H1 (cell line): Measurements from ENCODE around the gene ATE1. TPM values are rescaled to one million over a fixed set of nuclear protein-coding genes. Genes with fewer than 3 reads are reported as not detected.

Source experiments
- CTCF ChIA-PET: fragments of 300-600 bp; sonication (Branson Sonifier 250); formaldehyde crosslinking; loops from one replicate; lab custom pipeline; 2021; ENCODE audit not compliant: partially characterized antibody; lab: Charles Lee
- POLR2A ChIA-PET: fragments of 300-600 bp; sonication (Branson Sonifier 250); formaldehyde crosslinking; loops from one replicate; lab custom pipeline; 2021; ENCODE audit warnings: inconsistent platforms; ENCODE audit not compliant: partially characterized antibody; lab: Charles Lee
- DNase-seq, 2 experiments: peaks; one replicate each; pipeline versions ENCODE4 v3.0.0 to v3.0.0-alpha.2; 2010 to 2022; ENCODE audit warnings: low spot score in 2 of 2, low read depth in 1 of 2, mixed read lengths in 1 of 2
- FAIRE-seq: peaks from 2 replicates; lab custom pipeline; 2011; peaks lifted over from hg19 to GRCh38; lab: Jason Lieb, UNC
- H2AFZ ChIP-seq: 2 replicates; pipeline ENCODE4 v1.8.1; 2012; ENCODE audit warnings: low read length, inconsistent platforms
- H2AK5ac ChIP-seq: 2 replicates; pipeline ENCODE4 v1.6.1; 2013; ENCODE audit warnings: low read depth, low read length
- H2BK120ac ChIP-seq: replicated peaks from 2 replicates; pipeline ENCODE3; 2013; ENCODE audit warnings: low read depth, low read length, inconsistent platforms
- H2BK12ac ChIP-seq: 2 replicates; pipeline ENCODE4 v1.6.1; 2013; ENCODE audit warnings: low read depth, low read length
- H2BK15ac ChIP-seq: 2 replicates; pipeline ENCODE4 v1.6.1; 2013; ENCODE audit warnings: low read length
- H2BK20ac ChIP-seq: 2 replicates; pipeline ENCODE4 v1.6.1; 2013; ENCODE audit warnings: low read length
- H2BK5ac ChIP-seq: 2 replicates; pipeline ENCODE4 v1.6.1; 2013; ENCODE audit warnings: low read depth, low read length
- H3K14ac ChIP-seq: 2 replicates; pipeline ENCODE4 v1.6.1; 2013; ENCODE audit warnings: inconsistent platforms; ENCODE audit not compliant: insufficient read length
- H3K18ac ChIP-seq: 2 replicates; pipeline ENCODE4 v1.6.1; 2013; ENCODE audit warnings: low read length; ENCODE audit errors: extremely low read depth
- H3K23ac ChIP-seq: 2 replicates; pipeline ENCODE4 v1.6.1; 2013; ENCODE audit warnings: inconsistent platforms; ENCODE audit not compliant: insufficient read length
- H3K23me2 ChIP-seq: 2 replicates; pipeline ENCODE4 v1.6.1; 2013; ENCODE audit warnings: low read depth, low read length
- H3K27ac ChIP-seq: 2 replicates; pipeline ENCODE4 v1.6.1; 2011; ENCODE audit warnings: low read depth, low read length, inconsistent platforms
- H3K27me3 ChIP-seq, 4 experiments: replicated peaks in 1 of 4; 1 replicate in 1 of 4; 2 replicates in 3 of 4; pipeline versions ENCODE4 v1.6.1 to v1.8.1; 2011 to 2013; ENCODE audit warnings: low read length in 3 of 4, mild to moderate bottlenecking in 3 of 4, inconsistent platforms in 2 of 4, mixed read lengths in 2 of 4, moderate library complexity in 1 of 4; ENCODE audit not compliant: control insufficient read depth in 3 of 4, insufficient read depth in 3 of 4; ENCODE audit errors: extremely low read depth in 1 of 4
- H3K36me3 ChIP-seq, 4 experiments: 2 replicates each; pipeline versions ENCODE4 v1.6.1 to v1.8.1; 2011 to 2013; ENCODE audit warnings: mild to moderate bottlenecking in 4 of 4, low read length in 3 of 4, moderate library complexity in 2 of 4, control low read depth in 1 of 4, inconsistent platforms in 1 of 4; ENCODE audit not compliant: insufficient read depth in 4 of 4, control insufficient read depth in 2 of 4
- H3K4ac ChIP-seq: replicated peaks from 2 replicates; pipeline ENCODE3; 2013; ENCODE audit warnings: low read length, low read depth, mixed read lengths, inconsistent platforms; ENCODE audit not compliant: insufficient read length
- H3K4me1 ChIP-seq, 4 experiments: replicated peaks in 1 of 4; 1 replicate in 1 of 4; 2 replicates in 3 of 4; pipeline versions ENCODE4 v1.6.1 to v1.8.1; 2011 to 2013; ENCODE audit warnings: low read length in 3 of 4, inconsistent platforms in 2 of 4, mixed read lengths in 1 of 4; ENCODE audit not compliant: insufficient read depth in 4 of 4, control insufficient read depth in 3 of 4
- H3K4me2 ChIP-seq, 2 experiments: 2 replicates each; pipeline versions ENCODE4 v1.6.1 to v1.8.1; 2011 to 2013; ENCODE audit warnings: low read depth in 2 of 2, low read length in 2 of 2, control low read depth in 1 of 2, inconsistent platforms in 1 of 2, mild to moderate bottlenecking in 1 of 2; ENCODE audit not compliant: insufficient read depth in 1 of 2
- H3K4me3 ChIP-seq, 4 experiments: fragments of 200-600, 300-600 bp in 1 of 4; sonication (generic), shearing (Covaris generic), sonication (Bioruptor Twin) in 1 of 4; 2 replicates each; pipeline versions ENCODE4 v1.5.1 to v1.8.1; 2011 to 2016; ENCODE audit warnings: low read length in 4 of 4, low read depth in 3 of 4, control low read depth in 2 of 4, inconsistent platforms in 2 of 4, mild to moderate bottlenecking in 2 of 4, mixed read lengths in 1 of 4, moderate library complexity in 1 of 4; ENCODE audit not compliant: insufficient read depth in 2 of 4; ENCODE audit errors: extremely low read depth in 1 of 4
- H3K56ac ChIP-seq: replicated peaks from 2 replicates; pipeline ENCODE3; 2013; ENCODE audit warnings: low read depth, mild to moderate bottlenecking, mixed read lengths, low read length, inconsistent platforms; ENCODE audit not compliant: insufficient read length
- H3K79me1 ChIP-seq: 2 replicates; pipeline ENCODE4 v1.6.1; 2013; ENCODE audit warnings: low read depth, low read length, control low read depth
- H3K79me2 ChIP-seq, 2 experiments: 2 replicates each; pipeline versions ENCODE4 v1.6.1 to v1.8.1; 2012 to 2013; ENCODE audit warnings: low read length in 2 of 2, mild to moderate bottlenecking in 2 of 2, inconsistent platforms in 1 of 2; ENCODE audit not compliant: insufficient read depth in 2 of 2, control insufficient read depth in 1 of 2
- H3K9ac ChIP-seq, 4 experiments: replicated peaks in 1 of 4; 1 replicate in 1 of 4; 2 replicates in 3 of 4; pipeline versions ENCODE4 v1.6.1 to v1.8.1; 2011 to 2013; ENCODE audit warnings: low read depth in 3 of 4, low read length in 3 of 4, control low read depth in 2 of 4, mild to moderate bottlenecking in 2 of 4, moderate library complexity in 2 of 4, inconsistent platforms in 1 of 4; ENCODE audit errors: extremely low read depth in 1 of 4
- H3K9me3 ChIP-seq, 2 experiments: 2 replicates each; pipeline versions ENCODE4 v1.6.1 to v1.8.1; 2012 to 2013; ENCODE audit warnings: mild to moderate bottlenecking in 2 of 2, moderate library complexity in 2 of 2, control low read depth in 1 of 2, inconsistent platforms in 1 of 2, low read depth in 1 of 2, low read length in 1 of 2, mixed read lengths in 1 of 2; ENCODE audit not compliant: insufficient read depth in 2 of 2
- H4K20me1 ChIP-seq, 2 experiments: replicated peaks in 1 of 2; 2 replicates each; pipeline versions ENCODE3 to v1.8.1; 2011 to 2013; ENCODE audit warnings: inconsistent platforms in 2 of 2, low read length in 2 of 2, mild to moderate bottlenecking in 1 of 2; ENCODE audit not compliant: insufficient read depth in 2 of 2, control insufficient read depth in 1 of 2
- H4K5ac ChIP-seq: 2 replicates; pipeline ENCODE4 v1.6.1; 2013; ENCODE audit warnings: low read length, low read depth, mixed read lengths, inconsistent platforms; ENCODE audit not compliant: insufficient read length
- H4K8ac ChIP-seq: 2 replicates; pipeline ENCODE4 v1.8.0; 2013; ENCODE audit warnings: mild to moderate bottlenecking, moderate library complexity, low read length, inconsistent platforms; ENCODE audit not compliant: insufficient read depth; ENCODE audit errors: extremely low read depth
- H4K91ac ChIP-seq: replicated peaks from 2 replicates; pipeline ENCODE3; 2013; ENCODE audit warnings: low read length, mixed read lengths, inconsistent platforms; ENCODE audit not compliant: insufficient read length
- BRCA1 ChIP-seq: IDR thresholded peaks from 2 replicates; pipeline ENCODE4 v1.6.1; 2012; ENCODE audit warnings: low read depth, low read length, improper control_type of control experiment
- CBX5 ChIP-seq: fragments of 300-800, 300-1000 bp; sonication (generic); IDR thresholded peaks from 2 replicates; pipeline ENCODE4 v1.7.1; 2016; ENCODE audit warnings: antibody characterized with exemption, low read length, low read depth
- CHD2 ChIP-seq: IDR thresholded peaks from 2 replicates; pipeline ENCODE4 v1.6.1; 2012; ENCODE audit warnings: low read length, improper control_type of control experiment
- E2F6 ChIP-seq: IDR thresholded peaks from 2 replicates; pipeline ENCODE4 v1.6.1; 2012; ENCODE audit warnings: inconsistent platforms
- GTF2F1 ChIP-seq: IDR thresholded peaks from 2 replicates; pipeline ENCODE4 v1.6.1; 2012; ENCODE audit warnings: low read depth, low read length, improper control_type of control experiment, borderline replicate concordance
- HDAC2 ChIP-seq, 2 experiments: fragments of 300-600 bp in 1 of 2; sonication (generic) in 1 of 2; IDR thresholded peaks; 2 replicates each; pipeline ENCODE4 v1.6.1; 2011 to 2012; ENCODE audit warnings: low read depth in 2 of 2, low read length in 2 of 2, mild to moderate bottlenecking in 2 of 2, moderate library complexity in 2 of 2, borderline replicate concordance in 1 of 2, inconsistent platforms in 1 of 2
- JUN ChIP-seq: IDR thresholded peaks from 2 replicates; pipeline ENCODE4 v1.6.1; 2011; ENCODE audit warnings: low read depth, mild to moderate bottlenecking, improper control_type of control experiment, low read length
- MAX ChIP-seq: IDR thresholded peaks from 2 replicates; pipeline ENCODE4 v1.6.1; 2012; ENCODE audit warnings: inconsistent platforms
- NRF1 ChIP-seq: IDR thresholded peaks from 2 replicates; pipeline ENCODE4 v1.6.1; 2011; ENCODE audit warnings: mild to moderate bottlenecking, low read depth, low read length, improper control_type of control experiment
- POLR2AphosphoS5 ChIP-seq: IDR thresholded peaks from 2 replicates; pipeline ENCODE4 v1.6.1; 2011; ENCODE audit warnings: low read depth, low read length
- RFX5 ChIP-seq: IDR thresholded peaks from 2 replicates; pipeline ENCODE4 v1.6.1; 2011; ENCODE audit warnings: low read depth, low read length, improper control_type of control experiment, borderline replicate concordance
- RNF2 ChIP-seq: fragments of 200-900, 300-1000 bp; sonication (generic); IDR thresholded peaks from 2 replicates; pipeline ENCODE4 v1.7.1; 2016; ENCODE audit warnings: borderline replicate concordance, low read depth, mild to moderate bottlenecking, antibody characterized with exemption, low read length; ENCODE audit not compliant: poor library complexity, severe bottlenecking; ENCODE audit errors: missing control alignments
- SUZ12 ChIP-seq: fragments of 200-600 bp; sonication (generic); IDR thresholded peaks from 2 replicates; pipeline ENCODE4 v1.6.1; 2012; ENCODE audit warnings: mild to moderate bottlenecking, inconsistent platforms, low read length, moderate library complexity, mixed read lengths
- WGBS, 2 experiments: shearing (Covaris generic) in 1 of 2; methylation state at CpG; one replicate each; pipeline versions ENCODE4 v1.1.6 to v1.1.7; 2013 to 2015; ENCODE audit warnings: low lambda C conversion rate in 2 of 2, mixed read lengths in 2 of 2, inconsistent platforms in 1 of 2, low coverage in 1 of 2, missing lambda C conversion rate in 1 of 2; ENCODE audit not compliant: insufficient replicate concordance in 2 of 2, insufficient coverage in 1 of 2, insufficient read length in 1 of 2; ENCODE audit errors: extremely low coverage in 1 of 2, missing lambda C conversion rate in 1 of 2; 5-methylcytosine and 5-hydroxymethylcytosine counted together
- polyA plus RNA-seq, 7 experiments: library from polyadenylated mRNA; depleted of rRNA in 3 of 7; stranded (reverse) in 5 of 7; unstranded in 2 of 7; fragments of >200 nt in 5 of 7; fragments of 200-250 nt in 2 of 7; gene quantifications; 1 replicate in 5 of 7; 2 replicates in 1 of 7; 4 replicates in 1 of 7; pipeline versions ENCODE4 v1.2.1 to v1.2.3, GENCODE V29; 2011 to 2013; ENCODE audit warnings: missing spikeins in 2 of 7, mixed read lengths in 2 of 7
- total RNA-seq: library from RNA; stranded (reverse); fragmentation: NEBNext Ultra II Directional; extraction: Animal tissue kit (Norgen Biotek cat#: 25700); gene quantifications from 2 replicates; pipeline ENCODE4 v1.2.1, GENCODE V29; 2021

ATE1 gene
- total and polyA plus RNA-seq, 2 of the 8 experiments (the other 6 are each of a cell fraction or from before 2014, with no cell fraction given) = 8.8 to 26.9 TPM

GRCh38 chr10:121835376-121835775, 92.5 kb downstream of the ATE1 start:
- Histone ChIP-seq H3K36me3 (peaks cover 0 to 4% (median 0%) of the 10 kb centered on the region in 4 experiments; a peak in 2 of 8 replicates), H3K23me2 (no peaks in the 10 kb centered on the region), H4K5ac (no peak overlapping the region), H2BK5ac (no peak overlapping the region), H2AFZ (no peak overlapping the region), H3K4me1 (no peaks in the 10 kb centered on the region), H3K79me2 (no peaks in the 10 kb centered on the region), H3K27ac (no peak overlapping the region), H3K56ac (no peak overlapping the region), H4K91ac (no peak overlapping the region), H3K14ac (no peak overlapping the region), H2BK20ac (no peak overlapping the region), H3K18ac (no peak overlapping the region), H3K23ac (no peak overlapping the region), H2BK15ac (no peak overlapping the region), H3K4me2 (no peak overlapping the region), H3K79me1 (no peaks in the 10 kb centered on the region), H3K9ac (no peak overlapping the region), H2AK5ac (no peak overlapping the region), H2BK12ac (no peak overlapping the region), H3K27me3 (no peaks in the 10 kb centered on the region), H3K9me3 (no peaks in the 10 kb centered on the region), H4K8ac (no peak overlapping the region), H3K4ac (no peak overlapping the region), H3K4me3 (no peak overlapping the region), H2BK120ac (no peak overlapping the region), H4K20me1 (no peaks in the 10 kb centered on the region)
- WGBS, 2 experiments = 91% methylated on average over 2 of the region's 2 CpGs; no CpG with 5 or more reads in 1 of the 2 experiments
- CTCF ChIA-PET = interaction anchor here (0.6 to 7.4 kb wide), 3 partner anchors 12 to 172 kb away, joined by 5 to 64 read pairs (median 12); no protein-coding TSS in a partner anchor
- POLR2A ChIA-PET = interaction anchor here (1.0 kb wide), 1 partner anchor 10 kb away, joined by 3 read pairs; no protein-coding TSS in a partner anchor
- no peak for FAIRE-seq
- DNase-seq = no peak
- TF ChIP-seq CBX5 (no peak), RFX5 (no peak), E2F6 (no peak), RNF2 (no peak), MAX (no peak), JUN (no peak), BRCA1 (no peak), SUZ12 (no peak), HDAC2 (IDR thresholded peaks at IDR 0.05; ENCODE audit: borderline replicate concordance in 1 of 2, low read depth in 2 of 2, low read length in 2 of 2) (no peak), NRF1 (no peak), POLR2AphosphoS5 (no peak), GTF2F1 (no peak), CHD2 (no peak)
